Ovary (tissue), 3 donors: ENCODE results near the gene ULBP1.
"Not testable (repeated sequence)": the region's sequence is repeated elsewhere in the genome, so short reads cannot be mapped to it uniquely, and the experiment has no call there.

Experiments
- CTCF ChIP-seq, 3 donors: fragments of 450-650 bp in 2 of 3; fragments of 200-600 bp in 1 of 3; IDR thresholded peaks; one replicate each; pipeline versions ENCODE4 v1.5.1 to v1.8.0; 2016 to 2022; ENCODE audit warnings: antibody characterized with exemption in 3 of 3, mild to moderate bottlenecking in 1 of 3
- EP300 ChIP-seq: sonication (generic); formaldehyde crosslinking; IDR thresholded peaks from one replicate; pipeline ENCODE4 v1.6.1; 2017; ENCODE audit warnings: antibody characterized with exemption
- POLR2A ChIP-seq: fragments of 450-650 bp; IDR thresholded peaks from one replicate; pipeline ENCODE4 v1.6.1; 2017; ENCODE audit warnings: antibody characterized with exemption, mild to moderate bottlenecking, moderate library complexity
- donor health status: DM: no; HTN: no; CAD: no.

- not testable (repeated sequence) for TF ChIP-seq POLR2A; CTCF (IDR thresholded peaks at IDR 0.05); EP300
These were observed 44.5 kb upstream of the ULBP1 start for GRCh38 chr6:149919126-149919833.
